Suprapubic skin (tissue), 4 donors: ENCODE results near the gene BIN1. TPM values are rescaled to one million over a fixed set of nuclear protein-coding genes. Genes with fewer than 3 reads are reported as not detected.

Experiments
- DNase-seq, 2 donors: peaks; one replicate each; pipeline ENCODE4 v3.0.0-alpha.2; 2019; ENCODE audit warnings: low spot score in 2 of 2
- H3K27ac ChIP-seq: fragments of 200-600 bp; sonication (generic); one replicate; pipeline ENCODE4 v1.5.1; 2019
- H3K27me3 ChIP-seq: fragments of 200-600 bp; sonication (generic); one replicate; pipeline ENCODE4 v1.5.1; 2019
- H3K36me3 ChIP-seq: fragments of 200-600 bp; sonication (generic); one replicate; pipeline ENCODE4 v1.5.1; 2019
- H3K4me1 ChIP-seq: fragments of 200-600 bp; sonication (generic); one replicate; pipeline ENCODE4 v1.5.1; 2019
- H3K4me3 ChIP-seq: fragments of 200-600 bp; sonication (generic); one replicate; pipeline ENCODE4 v1.5.1; 2019; ENCODE audit warnings: mild to moderate bottlenecking
- H3K9me3 ChIP-seq: fragments of 200-600 bp; sonication (generic); one replicate; pipeline ENCODE4 v1.5.1; 2019
- EP300 ChIP-seq: sonication (generic); formaldehyde crosslinking; IDR thresholded peaks from one replicate; pipeline ENCODE4 v1.6.1; 2017; ENCODE audit warnings: antibody characterized with exemption
- POLR2A ChIP-seq, 2 donors: fragments of 450-650 bp; IDR thresholded peaks; one replicate each; pipeline ENCODE4 v1.6.1; 2017; ENCODE audit warnings: antibody characterized with exemption in 2 of 2, mild to moderate bottlenecking in 2 of 2, moderate library complexity in 2 of 2
- POLR2AphosphoS5 ChIP-seq, 3 donors: sonication (generic); formaldehyde crosslinking; IDR thresholded peaks; one replicate each; pipeline ENCODE4 v1.6.1; 2017; ENCODE audit warnings: antibody characterized with exemption in 3 of 3
- WGBS: methylation state at CpG from one replicate; pipeline ENCODE4 v1.1.5; 2018; 5-methylcytosine and 5-hydroxymethylcytosine counted together
- total RNA-seq, 4 donors: library from RNA; depleted of rRNA; stranded (reverse); fragments of >200 nt; gene quantifications; one replicate each; pipeline ENCODE4 v1.1.0, GENCODE V29; 2016
- TF ChIP-seq, protein P1 (sequence below), 2 donors: fragments of 200-600 bp in 1 of 2; fragments of 450-650 bp in 1 of 2; sonication (generic) in 1 of 2; IDR thresholded peaks; one replicate each; pipeline ENCODE4 v1.5.1; 2016 to 2019; ENCODE audit warnings: antibody characterized with exemption in 2 of 2, mild to moderate bottlenecking in 1 of 2, moderate library complexity in 1 of 2

The BIN1 gene
- total RNA-seq, 4 donors from 2014 or later: 5.6 to 13.3 (median 8.8) TPM

DNA sequence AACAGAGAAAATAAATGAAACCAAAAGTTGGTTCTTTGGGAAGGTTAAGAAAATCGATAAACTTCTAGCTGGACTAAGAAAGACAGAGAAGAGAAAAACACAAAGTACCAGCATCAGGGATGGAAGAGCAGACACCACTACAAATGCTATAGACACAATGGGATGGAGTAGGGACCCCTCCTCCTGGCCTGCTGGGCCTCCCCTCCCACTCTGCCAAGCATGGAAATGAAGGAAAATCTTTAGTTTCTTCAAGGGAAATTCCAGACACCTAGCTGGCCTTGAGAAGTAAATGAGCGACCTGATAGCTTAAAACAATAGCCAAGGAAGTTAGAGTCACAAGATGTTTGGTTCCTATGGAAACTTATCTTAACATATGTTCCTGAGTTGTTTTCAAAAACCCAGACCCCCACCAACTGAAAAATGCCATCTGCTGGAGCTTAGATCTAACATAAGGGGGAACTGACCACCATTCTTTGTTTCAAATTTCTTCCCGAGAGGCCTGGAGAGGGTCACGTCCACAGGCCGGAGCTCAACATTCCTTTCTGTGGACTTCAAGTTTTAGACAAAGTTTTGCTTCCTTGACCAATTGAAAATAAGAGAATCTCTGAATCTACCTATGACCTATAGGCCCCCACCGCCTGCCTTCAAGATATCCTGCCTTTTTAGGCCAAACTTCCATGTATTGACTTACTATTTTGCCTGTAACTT lies 101.9 kb downstream of the BIN1 start:
- DNase-seq: no peak
- H3K4me1 ChIP-seq: no peaks in the 10 kb centered on the region
- no peak overlapping the region for H3K27ac ChIP-seq

DNA sequence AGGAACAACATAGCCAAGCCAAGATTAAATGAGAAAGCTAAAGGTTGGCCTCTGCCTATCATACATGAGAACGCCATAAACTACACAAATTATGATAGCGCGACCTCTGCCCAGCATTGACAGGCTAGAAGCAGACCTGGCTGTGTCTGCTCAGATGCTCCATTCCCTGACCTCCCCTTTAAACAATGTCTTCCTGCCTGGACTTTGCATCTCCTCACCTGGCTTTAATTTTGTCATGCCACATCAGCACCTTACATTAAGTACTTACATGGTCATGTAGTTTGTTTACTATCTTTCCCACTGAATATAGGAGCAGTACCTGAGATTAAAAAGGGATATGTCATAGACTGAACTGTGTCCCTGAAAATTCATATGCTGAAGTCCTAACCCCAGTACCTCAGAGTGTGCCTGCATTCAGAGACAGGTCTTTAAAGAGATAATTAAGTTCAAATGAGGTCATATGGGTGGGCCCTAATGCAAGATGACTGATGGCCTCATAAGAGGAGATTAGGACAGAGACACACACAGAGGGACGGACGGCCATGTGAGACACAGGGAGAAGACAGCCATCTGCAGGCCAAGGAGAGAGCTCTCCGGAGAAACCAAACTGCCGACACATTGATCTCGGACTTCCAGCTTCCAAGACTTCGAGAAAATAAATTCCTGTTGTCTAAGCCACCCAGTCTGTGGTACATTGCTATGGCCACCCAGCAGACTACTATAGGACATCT lies 103.7 kb downstream of the BIN1 start:
- H3K36me3 ChIP-seq: no peaks in the 10 kb centered on the region
- no peaks in the 10 kb centered on the region for H3K9me3 ChIP-seq
- no peaks in the 10 kb centered on the region for H3K27me3 ChIP-seq
- no peak overlapping the region for H3K4me3 ChIP-seq
- WGBS: 81% methylated on average over 9 of the region's 9 CpGs
- TF ChIP-seq POLR2AphosphoS5 (IDR thresholded peaks at IDR 0.05): no peak
- no peak overlapping the region for H3K27ac ChIP-seq
- DNase-seq: no peak
- no peaks in the 10 kb centered on the region for H3K4me1 ChIP-seq

More for the DNA sequence above, 101.9 kb downstream of the BIN1 start:
- WGBS: 91% methylated on average over 6 of the region's 6 CpGs
- H3K36me3 ChIP-seq: no peaks in the 10 kb centered on the region
- TF ChIP-seq, protein P1, sequence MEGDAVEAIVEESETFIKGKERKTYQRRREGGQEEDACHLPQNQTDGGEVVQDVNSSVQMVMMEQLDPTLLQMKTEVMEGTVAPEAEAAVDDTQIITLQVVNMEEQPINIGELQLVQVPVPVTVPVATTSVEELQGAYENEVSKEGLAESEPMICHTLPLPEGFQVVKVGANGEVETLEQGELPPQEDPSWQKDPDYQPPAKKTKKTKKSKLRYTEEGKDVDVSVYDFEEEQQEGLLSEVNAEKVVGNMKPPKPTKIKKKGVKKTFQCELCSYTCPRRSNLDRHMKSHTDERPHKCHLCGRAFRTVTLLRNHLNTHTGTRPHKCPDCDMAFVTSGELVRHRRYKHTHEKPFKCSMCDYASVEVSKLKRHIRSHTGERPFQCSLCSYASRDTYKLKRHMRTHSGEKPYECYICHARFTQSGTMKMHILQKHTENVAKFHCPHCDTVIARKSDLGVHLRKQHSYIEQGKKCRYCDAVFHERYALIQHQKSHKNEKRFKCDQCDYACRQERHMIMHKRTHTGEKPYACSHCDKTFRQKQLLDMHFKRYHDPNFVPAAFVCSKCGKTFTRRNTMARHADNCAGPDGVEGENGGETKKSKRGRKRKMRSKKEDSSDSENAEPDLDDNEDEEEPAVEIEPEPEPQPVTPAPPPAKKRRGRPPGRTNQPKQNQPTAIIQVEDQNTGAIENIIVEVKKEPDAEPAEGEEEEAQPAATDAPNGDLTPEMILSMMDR (IDR thresholded peaks at IDR 0.05): no peak
- no peak for TF ChIP-seq EP300
- TF ChIP-seq POLR2A (IDR thresholded peaks at IDR 0.05): no peak
- no peak for TF ChIP-seq POLR2AphosphoS5 (IDR thresholded peaks at IDR 0.05)
- no peak overlapping the region for H3K4me3 ChIP-seq
- no peaks in the 10 kb centered on the region for H3K27me3 ChIP-seq
- H3K9me3 ChIP-seq: no peaks in the 10 kb centered on the region

DNA sequence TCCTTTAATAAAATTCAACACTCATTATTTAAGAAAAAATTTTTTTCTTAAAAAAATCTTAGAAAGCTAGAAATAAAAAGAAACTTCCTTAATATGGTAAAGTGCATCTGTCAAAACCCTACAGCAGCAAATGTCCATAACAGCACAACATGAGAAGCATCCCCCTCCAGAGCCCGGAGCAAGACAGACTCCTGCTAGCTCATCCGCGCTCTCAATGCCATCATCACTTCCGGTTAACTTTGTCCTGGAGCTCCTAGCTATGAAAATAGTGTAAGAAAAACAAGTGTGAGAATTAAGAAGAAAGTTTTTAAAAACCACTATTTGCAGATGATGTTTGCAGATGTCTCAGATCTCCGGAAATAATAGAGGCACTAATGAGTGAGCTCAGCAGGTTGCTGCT lies 105.2 kb downstream of the BIN1 start:
- DNase-seq: no peak

DNA sequence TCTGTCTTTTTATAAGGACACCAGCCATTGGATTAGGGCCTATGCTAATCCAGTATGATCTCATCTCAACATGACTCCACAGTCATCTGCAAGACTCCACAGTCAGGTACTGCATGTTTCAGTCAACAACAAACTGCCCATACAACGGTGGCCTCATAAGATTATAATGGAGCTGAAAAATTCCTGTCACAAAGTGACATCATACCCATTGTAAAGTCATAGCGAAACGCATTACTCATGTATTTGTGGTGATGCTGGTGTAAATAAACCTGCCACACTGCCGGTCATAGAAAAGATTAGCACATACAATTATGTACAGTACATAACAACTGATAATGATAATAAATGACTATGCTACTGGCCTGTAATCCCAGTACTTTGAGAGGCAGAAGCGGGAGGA lies 106.0 kb downstream of the BIN1 start:
- 89% methylated on average over 5 of the region's 5 CpGs for WGBS
- no peak for DNase-seq
- H3K36me3 ChIP-seq: no peaks in the 10 kb centered on the region
- H3K9me3 ChIP-seq: no peaks in the 10 kb centered on the region
- TF ChIP-seq EP300: no peak
- no peak for TF ChIP-seq POLR2A (IDR thresholded peaks at IDR 0.05)
- no peak for TF ChIP-seq POLR2AphosphoS5 (IDR thresholded peaks at IDR 0.05)
- TF ChIP-seq, protein P1 (IDR thresholded peaks at IDR 0.05): no peak
- no peak overlapping the region for H3K27ac ChIP-seq
- no peak overlapping the region for H3K4me3 ChIP-seq
- H3K27me3 ChIP-seq: no peaks in the 10 kb centered on the region
- H3K4me1 ChIP-seq: no peaks in the 10 kb centered on the region

More for the DNA sequence above, 105.2 kb downstream of the BIN1 start:
- H3K36me3 ChIP-seq: no peaks in the 10 kb centered on the region
- H3K27me3 ChIP-seq: no peaks in the 10 kb centered on the region
- H3K4me1 ChIP-seq: no peaks in the 10 kb centered on the region
- no peak overlapping the region for H3K27ac ChIP-seq
- 85% methylated on average over 5 of the region's 5 CpGs for WGBS
- no peak overlapping the region for H3K4me3 ChIP-seq
- H3K9me3 ChIP-seq: no peaks in the 10 kb centered on the region
- TF ChIP-seq, protein P1 (IDR thresholded peaks at IDR 0.05): no peak
- TF ChIP-seq POLR2AphosphoS5 (IDR thresholded peaks at IDR 0.05): no peak
- no peak for TF ChIP-seq POLR2A (IDR thresholded peaks at IDR 0.05)
- TF ChIP-seq EP300: no peak

DNA sequence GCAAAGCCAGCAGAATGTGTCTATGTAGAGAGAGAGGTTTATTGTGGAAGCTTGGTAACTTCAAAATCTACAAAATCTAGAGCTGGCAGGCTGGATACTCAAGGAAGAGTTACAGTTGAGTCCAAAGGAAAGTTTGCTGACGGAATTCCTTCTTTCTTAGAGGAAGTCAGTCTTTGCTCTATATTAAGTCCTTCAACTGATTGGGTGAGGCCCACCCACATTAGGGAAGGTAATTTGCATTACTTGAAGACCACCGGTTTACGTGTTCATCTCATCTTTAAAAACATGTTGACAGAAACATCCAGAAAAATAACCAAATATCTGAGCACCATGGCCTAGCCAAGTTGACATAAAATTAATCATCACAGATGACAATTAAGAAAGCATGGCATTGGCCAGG lies 106.8 kb downstream of the BIN1 start:
- Histone ChIP-seq H3K27ac (no peak overlapping the region), H3K4me3 (no peak overlapping the region), H3K36me3 (no peaks in the 10 kb centered on the region), H3K9me3 (no peaks in the 10 kb centered on the region), H3K27me3 (no peaks in the 10 kb centered on the region), H3K4me1 (no peaks in the 10 kb centered on the region)
- TF ChIP-seq, protein P1 (IDR thresholded peaks at IDR 0.05): no peak
- TF ChIP-seq POLR2AphosphoS5 (IDR thresholded peaks at IDR 0.05) (no peak), EP300 (no peak), POLR2A (IDR thresholded peaks at IDR 0.05) (no peak)
- DNase-seq: no peak
- WGBS: 95% methylated on average over 3 of the region's 3 CpGs
